ENCODE measurements around the gene PKIG. TPM values are rescaled to one million over a fixed set of nuclear protein-coding genes. Genes with fewer than 3 reads are reported as not detected.

PKIG gene
- total RNA-seq, 1 experiment from 2014 or later = 20.1 TPM

DNA sequence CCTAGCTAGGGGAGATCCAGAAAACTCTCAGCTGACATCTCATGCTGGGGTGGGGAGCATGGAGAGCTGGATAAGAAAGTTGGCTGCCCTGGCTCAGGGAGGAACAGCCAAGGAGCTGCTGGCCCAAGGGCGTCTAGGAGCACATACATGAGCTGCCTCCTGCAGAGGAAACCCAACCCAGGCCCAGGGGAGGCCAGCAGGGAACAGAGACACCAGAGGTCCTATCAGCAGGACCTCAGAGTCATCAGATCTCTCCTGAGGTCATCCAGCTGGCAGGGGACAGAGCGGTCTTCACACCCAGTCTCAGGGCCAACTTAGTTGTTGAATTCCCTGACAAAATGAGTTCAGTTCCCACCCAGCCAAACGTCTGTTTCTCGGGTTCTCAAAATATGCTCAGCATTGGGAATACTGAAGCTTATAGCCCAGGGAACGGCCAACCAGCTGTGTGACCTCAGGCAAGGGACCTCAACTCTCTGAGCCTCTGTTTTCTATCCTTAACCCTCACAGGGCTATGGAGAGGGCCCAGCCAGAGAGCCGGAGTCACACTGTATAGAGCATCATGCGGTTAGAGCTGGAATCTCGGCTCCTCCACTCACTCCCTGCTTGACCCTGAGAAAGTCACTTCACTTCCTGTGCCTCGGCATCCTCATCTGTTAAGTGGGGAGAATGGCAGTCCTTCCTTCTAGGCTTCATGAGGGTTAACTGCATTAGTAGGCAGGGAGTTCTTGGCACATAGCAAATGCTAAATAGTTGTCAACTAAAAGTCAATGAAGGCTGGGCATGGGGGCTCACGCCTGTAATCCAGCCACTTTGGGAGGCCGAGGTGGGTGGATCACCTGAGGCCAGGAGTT, 55.4 kb downstream of the PKIG start:
- no peaks in the 10 kb centered on the region for H3K9me3 ChIP-seq (ENCODE audit: control insufficient read depth in 1 of 2, insufficient read depth in 1 of 2, low read depth in 1 of 2, low read length in 2 of 2)
- ChIA-PET CTCF (no interaction called here), RAD21 (ENCODE audit: low non-redundant PET in 1 of 2, low total read pairs in 2 of 2, uncharacterized antibody in 2 of 2, unreplicated experiment in 2 of 2) (no interaction called here), POLR2A (no interaction called here)
- H3K4me1 ChIP-seq (ENCODE audit: control insufficient read depth in 1 of 2, insufficient read depth in 2 of 2, low read length in 2 of 2) = peaks cover 5 to 9% of the 10 kb centered on the region in 2 experiments; a peak in 3 of 4 replicates
- DNase-seq (ENCODE audit: low read depth, low spot score) = no peak
- H3K79me2 ChIP-seq (ENCODE audit: insufficient read depth, low read length) = no peaks in the 10 kb centered on the region
- no peak overlapping the region for H3K4me2 ChIP-seq (ENCODE audit: low read length)
- BruUV-seq (replicated peaks) = no TSS peak
- no peak overlapping the region for H3K27ac ChIP-seq (ENCODE audit: low read depth, low read length)
- no peak overlapping the region for H2AFZ ChIP-seq (ENCODE audit: low read depth, low read length, poor library complexity, severe bottlenecking)
- TF ChIP-seq, protein P1, sequence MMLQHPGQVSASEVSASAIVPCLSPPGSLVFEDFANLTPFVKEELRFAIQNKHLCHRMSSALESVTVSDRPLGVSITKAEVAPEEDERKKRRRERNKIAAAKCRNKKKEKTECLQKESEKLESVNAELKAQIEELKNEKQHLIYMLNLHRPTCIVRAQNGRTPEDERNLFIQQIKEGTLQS (IDR thresholded peaks at IDR 0.05) = no peak
- TF ChIP-seq JUND (IDR thresholded peaks at IDR 0.05) (no peak), ELF1 (IDR thresholded peaks at IDR 0.05; ENCODE audit: borderline replicate concordance, low read depth) (no peak), TCF7L2 (IDR thresholded peaks at IDR 0.05; ENCODE audit: borderline replicate concordance, extremely low read depth, insufficient read depth, insufficient read length) (no peak), SP1 (IDR thresholded peaks at IDR 0.05; ENCODE audit: low read depth) (no peak), SIN3A (IDR thresholded peaks at IDR 0.05; ENCODE audit: low read depth) (no peak), POLR2AphosphoS5 (IDR thresholded peaks at IDR 0.05; ENCODE audit: low read depth, low read length) (no peak), CEBPB (IDR thresholded peaks at IDR 0.05; ENCODE audit: low read depth) (no peak), POLR2A (IDR thresholded peaks at IDR 0.05; ENCODE audit: borderline replicate concordance, extremely low read depth, insufficient read depth, insufficient read length) (no peak), SRF (IDR thresholded peaks at IDR 0.05; ENCODE audit: low read depth) (no peak), RAD21 (IDR thresholded peaks at IDR 0.05; ENCODE audit: low read depth) (no peak)
- TF ChIP-seq, protein P2, sequence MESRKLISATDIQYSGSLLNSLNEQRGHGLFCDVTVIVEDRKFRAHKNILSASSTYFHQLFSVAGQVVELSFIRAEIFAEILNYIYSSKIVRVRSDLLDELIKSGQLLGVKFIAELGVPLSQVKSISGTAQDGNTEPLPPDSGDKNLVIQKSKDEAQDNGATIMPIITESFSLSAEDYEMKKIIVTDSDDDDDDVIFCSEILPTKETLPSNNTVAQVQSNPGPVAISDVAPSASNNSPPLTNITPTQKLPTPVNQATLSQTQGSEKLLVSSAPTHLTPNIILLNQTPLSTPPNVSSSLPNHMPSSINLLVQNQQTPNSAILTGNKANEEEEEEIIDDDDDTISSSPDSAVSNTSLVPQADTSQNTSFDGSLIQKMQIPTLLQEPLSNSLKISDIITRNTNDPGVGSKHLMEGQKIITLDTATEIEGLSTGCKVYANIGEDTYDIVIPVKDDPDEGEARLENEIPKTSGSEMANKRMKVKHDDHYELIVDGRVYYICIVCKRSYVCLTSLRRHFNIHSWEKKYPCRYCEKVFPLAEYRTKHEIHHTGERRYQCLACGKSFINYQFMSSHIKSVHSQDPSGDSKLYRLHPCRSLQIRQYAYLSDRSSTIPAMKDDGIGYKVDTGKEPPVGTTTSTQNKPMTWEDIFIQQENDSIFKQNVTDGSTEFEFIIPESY (IDR thresholded peaks at IDR 0.05; ENCODE audit: extremely low read depth, insufficient replicate concordance, low read length) = no peak
- TF ChIP-seq, protein P3, sequence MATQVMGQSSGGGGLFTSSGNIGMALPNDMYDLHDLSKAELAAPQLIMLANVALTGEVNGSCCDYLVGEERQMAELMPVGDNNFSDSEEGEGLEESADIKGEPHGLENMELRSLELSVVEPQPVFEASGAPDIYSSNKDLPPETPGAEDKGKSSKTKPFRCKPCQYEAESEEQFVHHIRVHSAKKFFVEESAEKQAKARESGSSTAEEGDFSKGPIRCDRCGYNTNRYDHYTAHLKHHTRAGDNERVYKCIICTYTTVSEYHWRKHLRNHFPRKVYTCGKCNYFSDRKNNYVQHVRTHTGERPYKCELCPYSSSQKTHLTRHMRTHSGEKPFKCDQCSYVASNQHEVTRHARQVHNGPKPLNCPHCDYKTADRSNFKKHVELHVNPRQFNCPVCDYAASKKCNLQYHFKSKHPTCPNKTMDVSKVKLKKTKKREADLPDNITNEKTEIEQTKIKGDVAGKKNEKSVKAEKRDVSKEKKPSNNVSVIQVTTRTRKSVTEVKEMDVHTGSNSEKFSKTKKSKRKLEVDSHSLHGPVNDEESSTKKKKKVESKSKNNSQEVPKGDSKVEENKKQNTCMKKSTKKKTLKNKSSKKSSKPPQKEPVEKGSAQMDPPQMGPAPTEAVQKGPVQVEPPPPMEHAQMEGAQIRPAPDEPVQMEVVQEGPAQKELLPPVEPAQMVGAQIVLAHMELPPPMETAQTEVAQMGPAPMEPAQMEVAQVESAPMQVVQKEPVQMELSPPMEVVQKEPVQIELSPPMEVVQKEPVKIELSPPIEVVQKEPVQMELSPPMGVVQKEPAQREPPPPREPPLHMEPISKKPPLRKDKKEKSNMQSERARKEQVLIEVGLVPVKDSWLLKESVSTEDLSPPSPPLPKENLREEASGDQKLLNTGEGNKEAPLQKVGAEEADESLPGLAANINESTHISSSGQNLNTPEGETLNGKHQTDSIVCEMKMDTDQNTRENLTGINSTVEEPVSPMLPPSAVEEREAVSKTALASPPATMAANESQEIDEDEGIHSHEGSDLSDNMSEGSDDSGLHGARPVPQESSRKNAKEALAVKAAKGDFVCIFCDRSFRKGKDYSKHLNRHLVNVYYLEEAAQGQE (IDR thresholded peaks at IDR 0.05; ENCODE audit: low read depth) = no peak
- TF ChIP-seq, protein P4, sequence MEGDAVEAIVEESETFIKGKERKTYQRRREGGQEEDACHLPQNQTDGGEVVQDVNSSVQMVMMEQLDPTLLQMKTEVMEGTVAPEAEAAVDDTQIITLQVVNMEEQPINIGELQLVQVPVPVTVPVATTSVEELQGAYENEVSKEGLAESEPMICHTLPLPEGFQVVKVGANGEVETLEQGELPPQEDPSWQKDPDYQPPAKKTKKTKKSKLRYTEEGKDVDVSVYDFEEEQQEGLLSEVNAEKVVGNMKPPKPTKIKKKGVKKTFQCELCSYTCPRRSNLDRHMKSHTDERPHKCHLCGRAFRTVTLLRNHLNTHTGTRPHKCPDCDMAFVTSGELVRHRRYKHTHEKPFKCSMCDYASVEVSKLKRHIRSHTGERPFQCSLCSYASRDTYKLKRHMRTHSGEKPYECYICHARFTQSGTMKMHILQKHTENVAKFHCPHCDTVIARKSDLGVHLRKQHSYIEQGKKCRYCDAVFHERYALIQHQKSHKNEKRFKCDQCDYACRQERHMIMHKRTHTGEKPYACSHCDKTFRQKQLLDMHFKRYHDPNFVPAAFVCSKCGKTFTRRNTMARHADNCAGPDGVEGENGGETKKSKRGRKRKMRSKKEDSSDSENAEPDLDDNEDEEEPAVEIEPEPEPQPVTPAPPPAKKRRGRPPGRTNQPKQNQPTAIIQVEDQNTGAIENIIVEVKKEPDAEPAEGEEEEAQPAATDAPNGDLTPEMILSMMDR (IDR thresholded peaks at IDR 0.05 in 2 of 3, conservative IDR thresholded peaks at IDR 0.05 in 1 of 3; ENCODE audit: borderline replicate concordance in 1 of 3, insufficient read depth in 1 of 3, low read depth in 2 of 3, low read length in 2 of 3) = no peak
- TF ChIP-seq, protein P5, sequence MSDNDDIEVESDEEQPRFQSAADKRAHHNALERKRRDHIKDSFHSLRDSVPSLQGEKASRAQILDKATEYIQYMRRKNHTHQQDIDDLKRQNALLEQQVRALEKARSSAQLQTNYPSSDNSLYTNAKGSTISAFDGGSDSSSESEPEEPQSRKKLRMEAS (IDR thresholded peaks at IDR 0.05) = no peak
- H4K20me1 ChIP-seq (ENCODE audit: insufficient read depth) = no peaks in the 10 kb centered on the region
- ATAC-seq = no peak
- no peaks in the 10 kb centered on the region for H3K9me2 ChIP-seq (ENCODE audit: insufficient read depth)
- H3K4me3 ChIP-seq (replicated peaks in 1 of 2; ENCODE audit: low read depth in 1 of 2, low read length in 2 of 2) = no peak overlapping the region
- no peak overlapping the region for H3K9ac ChIP-seq (ENCODE audit: low read length)
- H3K27me3 ChIP-seq (ENCODE audit: insufficient read depth, low read length) = no peaks in the 10 kb centered on the region
- peaks cover 0 to 5% of the 10 kb centered on the region in 2 experiments; a peak in 2 of 4 replicates for H3K36me3 ChIP-seq (ENCODE audit: control insufficient read depth in 1 of 2, insufficient read depth in 2 of 2, low read length in 2 of 2)
- intact Hi-C loops (cut with micrococcal nuclease) = no loop called here
